Kidney epithelial cell (primary cell): ENCODE data around the gene TMEM236. TPM values are rescaled to one million over a fixed set of nuclear protein-coding genes. Genes with fewer than 3 reads are reported as not detected.

Experiments used
- DNase-seq: peaks from one replicate; pipeline ENCODE4 v3.0.0-alpha.2; 2010; ENCODE audit warnings: low read depth
- H3K27me3 ChIP-seq: 2 replicates; pipeline ENCODE4 v1.6.0; 2011; ENCODE audit warnings: low read length; ENCODE audit not compliant: control insufficient read depth, insufficient read depth
- H3K36me3 ChIP-seq: 2 replicates; pipeline ENCODE4 v1.5.1; 2011; ENCODE audit warnings: low read length; ENCODE audit not compliant: control insufficient read depth, insufficient read depth
- H3K4me3 ChIP-seq: 2 replicates; pipeline ENCODE4 v1.5.1; 2011; ENCODE audit warnings: low read depth, mild to moderate bottlenecking, control low read depth, low read length
- CTCF ChIP-seq: IDR thresholded peaks from 2 replicates; pipeline ENCODE4 v1.5.1; 2011; ENCODE audit warnings: mild to moderate bottlenecking, moderate library complexity, low read length, control low read depth, inconsistent platforms; ENCODE audit not compliant: insufficient read depth, poor library complexity, severe bottlenecking
- total RNA-seq: library from RNA; depleted of rRNA; stranded (reverse); fragments of >200 nt; gene quantifications from 2 replicates; pipeline ENCODE4 v1.2.3, GENCODE V29; 2015

The TMEM236 gene
- total RNA-seq, 1 donor from 2014 or later = 0.08 TPM

- no peaks in the 10 kb centered on the region for H3K27me3 ChIP-seq
- no peak for DNase-seq
- no peak for TF ChIP-seq CTCF
- H3K36me3 ChIP-seq = no peaks in the 10 kb centered on the region
- H3K4me3 ChIP-seq = no peak overlapping the region
Measured at GRCh38 chr10:17768957-17769356, 17.0 kb downstream of the TMEM236 start.

GRCh38 chr10:17771017-17771416 lies 19.0 kb downstream of the TMEM236 start:
- H3K27me3 ChIP-seq = no peaks in the 10 kb centered on the region
- H3K4me3 ChIP-seq = no peak overlapping the region
- no peak for TF ChIP-seq CTCF
- no peaks in the 10 kb centered on the region for H3K36me3 ChIP-seq
- no peak for DNase-seq

- no peaks in the 10 kb centered on the region for H3K36me3 ChIP-seq
- TF ChIP-seq CTCF = no peak
- H3K27me3 ChIP-seq = no peaks in the 10 kb centered on the region
- no peak for DNase-seq
- no peak overlapping the region for H3K4me3 ChIP-seq
Measured at GRCh38 chr10:17779784-17780183, 27.8 kb downstream of the TMEM236 start.

GRCh38 chr10:17780727-17781126 lies 28.7 kb downstream of the TMEM236 start:
- Histone ChIP-seq H3K36me3 (no peaks in the 10 kb centered on the region), H3K27me3 (no peaks in the 10 kb centered on the region), H3K4me3 (no peak overlapping the region)
- TF ChIP-seq CTCF = no peak
- no peak for DNase-seq

- no peak overlapping the region for H3K4me3 ChIP-seq
- H3K27me3 ChIP-seq = no peaks in the 10 kb centered on the region
- no peaks in the 10 kb centered on the region for H3K36me3 ChIP-seq
- TF ChIP-seq CTCF = peak; percentile 4
- DNase-seq = no peak
Measured at GRCh38 chr10:17781856-17782255, 29.9 kb downstream of the TMEM236 start.

GRCh38 chr10:17782921-17783665 lies 31.1 kb downstream of the TMEM236 start:
- no peak overlapping the region for H3K4me3 ChIP-seq
- no peak for DNase-seq
- H3K36me3 ChIP-seq = no peaks in the 10 kb centered on the region
- H3K27me3 ChIP-seq = no peaks in the 10 kb centered on the region
- TF ChIP-seq CTCF = no peak
